Retinal pigment epithelial cell (primary cell): Measurements from ENCODE around the gene ARHGAP9.
"Not testable (repeated sequence)": the region's sequence is repeated elsewhere in the genome, so short reads cannot be mapped to it uniquely, and the experiment has no call there.

ENCODE experiments used
- DNase-seq: peaks from one replicate; pipeline ENCODE4 v3.0.0-alpha.2; 2010; ENCODE audit warnings: low read depth
- H3K4me3 ChIP-seq: 2 replicates; pipeline ENCODE4 v1.5.1; 2011; ENCODE audit warnings: mild to moderate bottlenecking, low read length, control low read depth, moderate library complexity
- CTCF ChIP-seq: conservative IDR thresholded peaks from 2 replicates; pipeline ENCODE4 v1.5.1; 2011; ENCODE audit warnings: low read depth, low read length, control low read depth, inconsistent platforms

Gene ARHGAP9

GRCh38 chr12:57430112-57430930 lies 49.3 kb downstream of the ARHGAP9 start:
- peak; percentile 7 for DNase-seq
- TF ChIP-seq CTCF: no peak
- peak overlapping the region; percentile 69 for H3K4me3 ChIP-seq

DNA sequence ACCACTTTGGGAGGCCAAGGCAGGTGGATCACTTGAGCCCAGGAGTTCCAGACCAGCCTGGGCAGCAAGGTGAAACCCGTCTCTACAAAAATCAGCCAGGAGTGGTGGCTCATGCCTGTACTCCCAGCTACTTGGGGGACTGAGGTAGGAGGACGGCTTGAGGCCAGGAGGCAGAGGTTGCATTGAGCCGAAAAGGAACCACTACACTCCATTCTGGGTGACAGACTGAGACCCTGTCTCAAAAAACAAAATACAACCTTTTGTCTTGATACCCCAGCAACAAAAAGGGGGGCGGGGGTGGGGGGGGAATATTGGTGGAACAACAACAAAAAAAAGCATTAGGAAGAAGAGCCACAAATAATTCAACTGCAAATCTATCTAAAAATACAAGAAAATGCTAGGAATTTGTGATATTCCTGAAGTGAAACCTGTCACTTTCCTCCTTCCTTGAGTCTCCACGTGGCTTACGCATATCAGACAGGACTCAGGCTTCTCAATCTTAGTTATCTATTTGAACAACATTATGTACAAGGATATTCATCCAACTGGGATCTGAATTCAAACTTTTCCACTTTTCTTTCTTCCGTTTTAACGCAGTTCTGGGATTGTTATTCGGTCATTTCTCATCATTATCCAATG lies 50.1 kb downstream of the ARHGAP9 start:
- H3K4me3 ChIP-seq: peak overlapping the region; percentile 69
- no peak for TF ChIP-seq CTCF
- no peak for DNase-seq

- H3K4me3 ChIP-seq: no peak overlapping the region
- TF ChIP-seq CTCF: no peak
- no peak for DNase-seq
These were observed 50.7 kb downstream of the ARHGAP9 start for GRCh38 chr12:57428965-57429364.

DNA sequence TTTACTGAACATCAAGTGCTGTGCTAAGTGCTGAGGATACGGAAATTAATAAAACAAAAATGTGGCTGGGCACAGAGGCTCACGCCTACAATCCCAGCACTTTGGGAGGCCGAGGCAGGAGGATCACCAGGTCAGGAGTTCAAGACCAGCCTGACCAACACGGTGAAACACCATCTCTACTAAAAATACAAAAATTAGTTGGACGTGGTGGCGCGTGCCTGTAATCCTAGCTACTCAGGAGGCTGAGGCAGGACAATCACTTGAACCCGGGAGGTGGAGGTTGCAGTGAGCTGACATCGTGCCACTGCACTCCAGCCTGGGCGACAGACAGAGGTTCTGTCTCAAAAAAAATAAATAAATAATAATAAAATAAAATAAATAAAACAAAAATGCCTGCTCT lies 52.7 kb downstream of the ARHGAP9 start:
- not testable (repeated sequence) for DNase-seq, H3K4me3 ChIP-seq
